HG02678 (cell line): ENCODE results near the gene ABLIM3.

Experiments used
- ATAC-seq: cut with Tn5 transposase; IDR thresholded peaks from one replicate; pipeline ENCODE4 v1.9.1; 2021; ENCODE audit warnings: mild to moderate bottlenecking, moderate library complexity; ENCODE audit not compliant: unreplicated experiment

The ABLIM3 gene

DNA sequence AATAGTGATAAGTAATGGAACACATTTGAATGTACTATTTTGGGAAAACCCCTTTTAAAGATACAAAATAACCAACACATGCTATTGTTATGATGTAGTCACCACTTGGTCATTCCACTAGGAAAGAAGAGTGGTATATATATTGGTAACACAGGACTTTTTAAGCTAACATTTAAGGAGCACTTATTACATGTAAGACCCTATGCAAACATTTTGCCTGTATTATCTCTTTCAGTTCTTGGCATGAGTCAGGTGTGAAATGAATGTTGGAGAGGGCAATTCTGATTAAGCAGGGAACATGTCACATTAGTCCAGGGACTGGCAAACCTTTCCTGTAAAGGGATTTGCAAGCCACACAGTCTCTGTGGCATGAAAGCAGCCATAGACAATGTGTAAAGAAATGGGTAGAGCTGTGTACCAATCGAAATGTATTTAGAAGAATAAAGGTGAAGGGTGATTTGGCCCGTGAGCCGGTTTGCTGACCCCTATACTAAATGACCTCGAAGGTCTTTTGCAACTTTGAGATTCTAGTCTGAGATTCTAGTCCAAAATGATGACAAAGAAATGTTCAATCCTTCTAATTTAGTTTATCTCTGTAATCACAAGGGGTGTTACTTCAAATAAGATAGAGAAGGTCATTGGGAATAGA lies 15.3 kb downstream of the ABLIM3 start:
- no peak for ATAC-seq

DNA sequence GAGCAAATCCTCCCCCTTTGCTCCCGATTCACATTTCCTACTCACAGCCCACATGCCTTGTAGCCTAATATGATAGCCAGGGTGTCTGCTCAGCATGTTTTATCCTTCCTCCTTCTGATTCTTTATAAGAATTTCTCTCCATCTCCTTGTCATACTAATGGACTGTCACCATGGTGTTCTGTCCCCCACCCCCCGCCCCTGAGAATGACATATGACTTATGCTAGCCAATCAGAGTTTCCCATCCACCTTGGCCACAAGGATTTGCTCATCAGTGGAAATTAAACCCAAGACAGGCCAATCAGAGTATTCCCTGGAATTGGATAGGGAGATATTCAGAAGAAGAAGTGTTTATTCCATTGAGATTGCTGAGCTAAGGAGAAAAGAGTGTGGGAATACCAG lies 16.0 kb downstream of the ABLIM3 start:
- ATAC-seq = no peak

DNA sequence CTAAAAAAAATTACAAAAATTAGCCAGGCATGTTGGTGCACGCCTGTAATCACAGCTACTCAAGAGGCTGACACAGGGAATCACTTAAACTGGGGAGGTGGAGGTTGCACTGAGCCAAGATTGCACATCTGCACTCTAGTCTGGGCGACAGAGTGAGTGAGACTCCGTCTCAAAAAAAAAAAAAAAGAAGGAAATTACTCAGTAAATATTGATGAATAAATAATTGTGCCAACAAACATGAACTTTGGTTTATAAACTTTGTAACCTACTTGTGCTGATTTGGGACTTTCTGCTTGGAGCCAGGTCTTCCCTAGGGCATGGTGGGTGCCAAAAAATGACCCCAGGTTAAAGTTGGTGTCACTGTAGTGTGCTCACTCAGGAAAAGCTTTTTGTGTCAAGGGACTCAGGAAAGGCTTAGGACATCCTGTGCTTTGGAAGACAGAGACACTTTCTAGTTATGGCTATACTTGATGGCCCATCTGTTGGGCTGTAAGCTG lies 19.0 kb downstream of the ABLIM3 start:
- ATAC-seq = no peak

DNA sequence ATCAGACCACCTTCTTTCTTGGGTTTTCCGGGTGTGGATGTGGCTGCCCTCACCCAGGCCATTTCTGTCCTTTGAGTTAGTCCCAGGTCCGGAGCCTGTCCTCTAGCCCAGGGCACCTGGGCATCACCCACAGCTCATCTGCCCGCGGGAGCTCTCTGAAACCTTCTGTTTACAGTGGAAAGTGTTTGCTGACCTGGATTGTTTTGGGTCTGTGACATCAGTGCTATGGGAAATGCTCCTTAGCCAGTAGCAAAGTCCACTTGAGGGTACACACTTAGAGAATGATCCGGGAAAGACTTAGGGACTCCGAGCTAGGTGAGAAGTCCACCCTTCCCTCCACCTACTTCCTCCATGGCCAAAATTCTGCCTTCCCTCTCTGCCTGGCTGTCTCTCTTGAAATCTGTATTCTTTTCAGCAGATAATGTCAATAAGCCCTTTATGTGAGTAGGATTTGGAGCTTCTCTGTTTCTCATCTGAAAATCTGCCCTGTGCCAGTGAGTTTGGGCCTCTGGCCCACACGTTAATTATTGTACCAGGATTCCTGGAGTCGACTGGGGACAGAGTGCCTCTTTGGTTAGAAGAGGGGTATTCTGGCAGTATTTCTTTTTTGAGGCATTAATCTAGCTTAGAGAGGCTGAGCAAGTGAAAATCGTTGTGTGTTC lies 19.9 kb downstream of the ABLIM3 start:
- ATAC-seq = no peak

DNA sequence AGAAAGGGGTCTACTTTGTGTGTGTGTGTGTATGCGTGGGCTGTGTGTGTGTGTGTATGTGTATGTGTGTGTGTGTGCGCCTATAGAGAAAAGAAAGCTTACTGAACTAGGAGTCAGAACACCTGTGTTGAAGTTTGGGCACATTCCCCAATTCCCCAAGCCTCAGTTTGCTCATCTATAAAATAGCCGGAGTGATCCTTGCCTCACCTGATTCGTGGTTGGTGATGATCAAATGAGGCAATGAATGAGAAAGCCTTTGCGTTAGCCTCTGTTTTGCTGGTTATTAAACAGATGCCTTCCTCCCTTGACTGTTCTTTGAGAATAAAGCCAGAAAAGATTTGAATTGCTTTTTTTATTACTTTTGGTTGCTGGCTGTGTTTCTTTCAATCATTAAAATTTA lies 20.6 kb downstream of the ABLIM3 start:
- no peak for ATAC-seq

DNA sequence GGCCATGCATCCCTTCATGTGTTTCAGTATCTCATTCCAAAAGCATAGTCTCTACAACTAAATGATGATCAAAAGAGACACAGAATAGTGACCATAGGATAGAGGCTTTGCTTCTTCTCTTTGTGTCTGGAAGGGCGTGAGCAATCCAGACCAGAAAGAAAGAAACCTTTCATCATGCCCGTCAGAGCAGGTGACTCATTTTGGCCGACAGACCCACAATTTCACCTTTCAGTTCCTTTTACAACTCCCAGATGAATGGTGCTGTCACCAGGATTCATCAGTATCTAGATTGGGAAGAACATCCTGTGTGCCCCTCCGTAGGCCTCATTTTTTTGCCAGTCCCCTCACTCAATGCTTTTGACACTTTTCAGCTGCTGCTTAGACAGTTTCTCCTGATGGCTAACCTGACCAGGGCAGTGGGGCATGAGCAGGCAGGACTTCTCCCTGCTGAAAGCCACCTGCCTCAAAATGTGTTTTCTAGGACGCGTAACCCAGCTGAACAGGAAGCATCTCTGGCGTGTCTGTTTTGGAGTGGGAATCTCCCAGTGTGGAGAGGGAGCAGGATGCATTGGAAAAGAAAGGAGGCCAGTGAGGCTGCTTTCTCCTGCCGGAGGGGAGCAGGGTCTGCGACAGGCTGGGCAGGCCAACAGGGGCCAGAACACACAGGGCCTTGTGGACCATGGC lies 21.2 kb downstream of the ABLIM3 start:
- peak; percentile 77 for ATAC-seq

DNA sequence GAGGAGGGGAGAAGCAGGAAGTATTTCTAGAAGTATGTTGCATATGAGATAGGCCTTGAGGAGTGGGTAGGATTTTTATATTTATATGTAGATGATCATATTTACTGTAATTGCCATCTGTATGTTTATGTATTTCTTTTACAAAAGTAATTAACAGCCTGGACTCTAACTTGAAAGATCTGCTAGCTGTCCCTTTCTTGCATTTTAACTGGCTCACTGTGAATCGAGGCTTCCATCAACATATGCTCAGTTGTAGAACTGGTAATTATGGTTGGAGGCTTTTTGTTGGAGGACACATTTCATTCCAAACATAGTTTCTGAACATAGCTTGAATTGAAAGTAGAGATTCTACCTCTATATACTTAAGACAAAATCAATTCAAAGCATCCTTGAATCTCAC lies 23.4 kb downstream of the ABLIM3 start:
- no peak for ATAC-seq

DNA sequence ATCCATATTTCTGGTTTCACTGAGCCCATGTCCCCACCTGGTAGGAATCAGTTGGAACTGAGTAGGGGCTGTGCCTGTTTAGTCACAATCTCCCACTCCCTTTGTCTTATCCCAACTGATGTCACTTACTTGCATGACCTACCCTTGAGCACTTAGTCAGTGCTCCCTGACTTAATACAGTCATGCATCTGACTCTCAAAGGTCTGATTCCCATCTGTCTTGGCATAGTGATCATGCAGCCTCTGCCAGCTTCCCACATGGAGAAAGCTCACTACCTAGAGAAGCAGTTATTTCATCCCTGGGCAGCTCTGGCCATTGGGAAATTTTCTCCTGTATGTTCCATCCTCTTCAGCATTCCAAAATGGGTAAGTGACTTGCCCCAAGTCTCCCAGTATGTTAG lies 24.8 kb downstream of the ABLIM3 start:
- no peak for ATAC-seq

DNA sequence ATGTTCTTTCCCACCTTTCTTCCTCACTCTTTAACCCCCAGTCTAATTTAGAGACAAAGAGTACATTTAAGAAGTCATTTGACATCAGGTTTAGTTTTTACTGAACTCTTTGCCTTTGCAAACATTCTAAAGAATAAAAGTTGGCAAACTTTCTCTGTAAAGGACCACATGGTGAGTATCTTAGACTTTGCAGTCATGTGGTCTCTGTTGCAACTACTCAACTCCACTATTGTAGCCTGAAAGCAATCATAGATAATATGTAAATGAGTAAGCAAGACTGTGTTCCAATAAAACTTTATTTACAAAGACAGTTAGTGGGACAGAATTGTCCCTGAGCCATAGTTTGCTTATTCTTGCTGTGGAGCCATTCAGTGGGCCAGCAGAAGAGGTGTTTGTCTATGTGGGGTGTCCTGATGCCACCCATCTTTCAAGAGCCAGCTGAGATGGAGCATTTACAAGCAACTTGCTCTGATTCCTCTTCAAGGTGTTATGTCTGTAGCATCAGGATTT lies 25.4 kb downstream of the ABLIM3 start:
- no peak for ATAC-seq

DNA sequence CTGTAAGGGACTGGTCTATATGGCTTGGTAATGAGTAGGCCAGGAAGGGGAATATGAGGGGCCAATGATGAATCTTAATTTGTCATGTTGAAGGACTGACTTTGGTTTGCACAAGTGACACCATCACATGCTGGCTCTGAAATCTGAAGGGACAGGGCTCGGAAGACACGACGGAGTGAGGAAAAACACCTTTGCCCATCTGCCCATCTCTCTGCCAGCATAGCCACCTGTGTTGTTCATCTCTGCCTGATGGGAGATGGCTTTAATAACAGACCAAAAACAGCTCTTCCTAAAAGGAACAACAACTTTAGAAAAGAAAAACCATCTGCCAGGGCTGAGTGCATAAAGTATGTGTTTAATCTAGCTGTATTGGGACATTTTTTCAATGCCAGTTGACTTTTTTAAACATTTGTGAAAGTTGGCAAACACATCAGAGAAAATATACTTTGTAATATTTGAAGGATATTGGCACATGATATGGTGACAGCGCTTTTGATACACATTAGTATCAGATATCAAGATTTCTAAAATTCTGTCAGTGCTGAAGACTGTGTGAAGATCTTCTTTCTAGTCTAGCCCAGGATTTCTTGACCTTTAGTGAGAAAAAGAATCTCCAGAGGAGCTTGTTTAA lies 27.1 kb downstream of the ABLIM3 start:
- ATAC-seq = no peak

DNA sequence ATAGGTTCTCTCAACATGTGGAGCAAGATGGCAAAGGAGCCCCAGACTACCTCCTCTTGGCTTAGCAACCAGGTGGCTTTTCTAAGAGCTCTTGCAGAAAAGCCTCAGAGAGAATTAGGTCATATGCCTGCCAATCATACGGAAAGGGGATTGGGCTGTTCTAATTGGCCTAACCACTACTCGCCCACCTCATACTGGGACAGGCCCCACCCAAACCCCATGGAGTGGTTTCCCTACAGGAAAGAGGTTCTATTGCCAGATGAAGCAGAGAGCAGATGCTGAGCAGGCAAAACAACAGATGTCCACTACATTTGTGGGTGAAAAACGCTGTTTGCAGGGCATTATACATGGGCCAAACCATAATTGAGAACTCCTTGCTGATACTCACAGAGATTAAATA lies 29.0 kb downstream of the ABLIM3 start:
- ATAC-seq = no peak

DNA sequence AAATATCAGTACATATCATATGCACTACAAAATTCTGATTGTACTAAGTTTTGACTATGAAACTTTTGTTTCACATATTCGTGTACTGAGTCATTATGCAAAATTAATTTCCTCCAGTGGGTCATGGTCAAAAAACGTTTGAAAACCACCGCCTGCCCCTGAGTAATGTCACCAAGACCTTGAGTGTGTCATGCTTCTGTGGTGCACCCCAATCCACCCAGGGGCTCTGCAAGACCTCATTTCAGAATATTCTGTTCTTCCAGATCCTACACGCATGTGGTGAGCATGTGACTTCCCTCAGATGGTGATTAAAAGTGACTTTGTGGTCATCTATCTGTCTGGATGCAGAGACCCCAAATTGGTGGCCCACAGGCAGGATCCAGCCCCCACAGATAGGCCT lies 31.0 kb downstream of the ABLIM3 start:
- ATAC-seq = no peak

DNA sequence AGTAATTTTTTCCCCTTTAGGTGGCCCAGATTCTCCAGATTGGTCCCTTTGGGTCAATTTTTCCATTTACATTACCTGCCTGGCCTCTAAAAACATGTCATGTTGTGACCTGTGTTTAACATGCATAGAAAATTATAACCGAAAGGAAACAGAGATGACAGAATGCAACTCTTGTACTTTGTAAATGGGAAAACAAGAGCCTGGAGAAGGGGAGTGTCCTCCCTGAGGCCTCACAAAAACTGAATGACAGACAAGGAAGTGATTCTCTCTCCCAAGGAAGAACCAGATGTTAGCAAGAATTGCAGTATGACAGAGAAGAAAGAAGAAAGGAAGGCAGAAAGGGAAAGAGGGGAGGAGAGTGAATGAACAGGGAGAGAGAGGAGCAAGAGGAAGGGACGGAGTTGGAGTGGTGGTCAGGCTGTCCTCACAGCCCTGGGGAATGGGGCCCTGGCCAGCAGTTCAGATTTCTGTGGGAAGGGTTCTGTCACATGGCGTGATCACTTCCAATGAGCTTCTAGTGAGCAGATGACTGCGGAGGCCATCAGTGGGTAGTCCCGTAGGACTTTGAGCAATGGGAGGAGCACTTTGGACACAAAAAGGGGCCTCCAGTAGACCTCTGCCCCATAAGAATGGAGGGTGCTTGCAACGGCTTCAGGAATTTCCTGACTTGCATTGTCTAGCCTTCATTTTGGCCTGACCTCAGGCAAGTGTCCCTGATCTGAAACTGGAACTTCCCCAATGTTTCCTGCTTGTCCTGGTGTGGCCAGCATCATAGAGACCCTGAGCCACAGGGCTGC lies 31.6 kb downstream of the ABLIM3 start:
- ATAC-seq = no peak

DNA sequence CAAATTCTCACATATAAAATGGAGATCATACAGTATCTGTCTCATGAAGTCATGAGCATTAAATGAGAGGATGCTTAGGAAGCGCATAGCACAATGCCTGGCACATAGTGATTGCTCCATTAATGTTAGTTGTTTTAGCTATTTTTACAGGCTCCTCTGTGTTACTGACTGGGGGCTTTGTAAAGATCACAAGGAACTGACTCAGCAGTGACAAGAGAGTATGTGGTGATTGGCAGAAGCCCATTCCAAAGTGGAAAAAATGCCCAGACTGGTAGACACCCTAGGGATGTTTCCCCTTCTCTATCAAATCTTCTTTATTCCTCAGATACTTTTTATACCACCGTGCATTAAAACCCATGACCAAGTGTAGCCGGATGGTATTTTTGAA lies 33.5 kb downstream of the ABLIM3 start:
- ATAC-seq = no peak

DNA sequence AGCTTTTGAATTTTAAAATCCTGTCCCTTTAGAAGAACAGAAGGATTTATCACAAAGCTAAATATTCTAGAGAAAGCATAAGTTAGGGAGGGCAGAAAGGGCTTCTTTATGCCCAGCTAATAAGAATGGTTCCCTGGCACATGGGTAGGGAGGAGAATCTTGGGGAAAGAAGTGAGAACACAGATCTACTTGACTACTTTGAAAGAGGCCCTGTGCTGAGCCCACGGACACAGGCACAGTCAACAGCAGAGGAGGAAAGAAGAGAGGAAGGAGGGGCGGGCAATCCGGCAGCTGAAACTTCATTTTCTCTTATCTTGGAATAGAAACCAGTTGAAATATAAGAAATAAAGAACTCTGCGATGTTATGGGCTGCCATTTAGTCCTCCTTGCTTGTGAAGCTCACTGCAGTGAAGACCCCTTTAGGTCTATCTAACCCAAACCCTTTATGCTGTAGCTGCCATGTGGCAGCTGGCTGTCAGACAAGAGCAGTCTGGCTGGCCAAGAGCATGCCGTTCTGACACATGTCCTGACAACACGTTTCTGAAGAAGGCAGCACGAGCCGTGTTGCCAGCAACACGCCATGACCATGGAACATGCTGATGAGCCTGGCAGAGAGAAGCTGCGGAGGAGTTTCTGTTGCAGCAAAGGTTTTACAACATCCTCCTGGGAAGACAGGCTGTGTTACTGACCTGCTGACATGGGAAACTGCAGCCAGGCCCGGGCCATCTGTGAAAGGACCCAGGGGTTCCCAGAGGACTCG lies 34.2 kb downstream of the ABLIM3 start:
- no peak for ATAC-seq

DNA sequence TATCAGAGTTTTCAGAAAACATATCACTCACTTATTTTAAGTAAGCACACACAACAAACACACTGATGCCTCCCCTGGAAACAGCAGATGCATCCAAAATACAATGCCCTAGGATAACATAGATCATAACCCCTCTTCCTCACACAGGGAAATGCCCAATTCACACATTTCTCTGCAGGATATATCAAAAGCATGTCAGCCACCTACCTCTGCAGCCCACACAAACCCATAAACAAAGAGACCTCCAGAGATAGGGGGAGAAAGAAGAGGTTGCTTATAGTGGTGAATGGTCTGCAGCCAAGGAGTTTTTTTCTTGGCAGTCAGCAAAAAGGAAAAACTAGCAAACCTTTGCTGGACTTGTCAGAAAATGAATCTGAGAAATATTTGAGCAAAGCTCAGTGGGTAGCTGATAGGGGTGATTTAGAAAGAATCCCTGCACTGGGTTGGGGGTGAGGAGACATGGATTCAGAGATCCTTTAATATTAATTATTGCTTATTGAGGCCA lies 36.1 kb downstream of the ABLIM3 start:
- no peak for ATAC-seq

DNA sequence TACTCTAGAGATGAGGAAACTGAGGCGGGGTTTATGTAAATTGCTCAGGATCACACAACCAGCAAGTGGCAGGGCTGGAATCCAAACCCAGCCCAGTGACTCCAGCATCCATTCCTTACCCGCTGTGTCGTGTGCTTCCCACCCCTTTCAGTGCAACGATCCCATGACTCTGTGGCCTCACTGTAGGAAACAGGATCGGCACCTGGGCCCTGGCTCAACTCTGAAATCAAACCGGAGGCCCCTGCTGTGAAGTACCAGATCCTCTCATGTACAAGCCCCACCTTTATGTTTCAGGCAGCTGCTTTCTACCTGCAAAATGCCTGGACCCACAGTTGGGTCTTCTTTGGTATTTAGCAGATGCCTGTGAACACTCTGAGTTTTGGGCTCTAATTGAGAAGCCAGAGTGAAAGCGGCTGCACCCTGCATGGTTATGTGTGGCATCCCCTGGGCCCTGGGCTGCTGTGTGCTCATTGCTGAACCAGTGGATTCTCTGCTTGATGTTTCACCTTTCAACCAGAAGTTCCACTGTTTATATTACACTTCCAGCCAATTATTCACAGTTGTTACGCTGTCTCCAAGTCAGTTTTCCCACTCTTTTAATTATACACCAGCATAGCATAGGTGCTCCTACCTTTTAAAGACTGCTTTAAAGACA lies 36.7 kb downstream of the ABLIM3 start:
- no peak for ATAC-seq

DNA sequence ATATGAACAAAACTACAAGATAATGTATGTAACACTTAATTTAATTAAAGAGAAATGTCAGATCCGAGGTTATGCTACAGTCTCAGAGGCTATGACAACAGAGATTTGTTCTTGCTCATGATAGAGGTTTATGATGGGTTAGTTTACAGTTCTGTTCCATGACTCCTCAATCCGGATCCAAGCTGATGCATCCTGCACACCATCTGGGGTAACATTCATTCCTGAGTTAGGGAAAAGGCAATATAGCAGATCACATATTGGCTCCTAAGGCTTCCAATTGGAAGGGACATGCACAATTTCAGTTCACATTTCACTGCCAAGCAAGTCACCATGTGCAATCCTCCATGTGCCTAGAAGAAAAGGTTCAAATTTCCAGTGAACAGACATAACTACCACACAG lies 40.4 kb downstream of the ABLIM3 start:
- ATAC-seq = no peak

DNA sequence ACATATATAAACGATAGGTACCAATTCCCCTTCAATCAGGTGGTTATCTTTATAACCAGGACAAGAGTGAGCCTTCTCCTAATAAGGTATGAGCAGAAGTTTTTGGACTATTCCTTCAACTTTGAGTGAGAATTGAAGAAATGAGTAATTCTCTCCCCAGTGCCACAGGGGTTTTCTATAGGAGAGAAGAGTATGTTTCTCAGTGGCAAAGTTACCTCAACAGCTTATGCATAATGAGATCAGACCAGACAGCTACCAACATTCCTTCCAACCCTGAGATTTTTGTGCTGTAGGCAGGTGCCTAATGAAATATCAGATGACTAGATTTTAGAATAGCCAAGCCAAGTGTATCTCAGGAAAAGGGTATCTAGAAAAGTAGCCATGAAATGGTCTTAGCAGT lies 40.9 kb downstream of the ABLIM3 start:
- ATAC-seq = no peak
